Ovary (tissue), 9 donors: ENCODE measurements around the gene PPM1A. TPM values are rescaled to one million over a fixed set of nuclear protein-coding genes. Genes with fewer than 3 reads are reported as not detected.

Source experiments
- DNase-seq, 5 donors: peaks; one replicate each; pipeline ENCODE4 v3.0.0-alpha.2; 2019 to 2020
- H3K27ac ChIP-seq, 2 donors: fragments of 200-600 bp; one replicate each; pipeline versions ENCODE4 v1.5.1 to v1.8.0; 2019 to 2022
- H3K27me3 ChIP-seq: fragments of 200-600 bp; one replicate; pipeline ENCODE4 v1.8.0; 2022
- H3K36me3 ChIP-seq: fragments of 200-600 bp; sonication (generic); one replicate; pipeline ENCODE4 v1.5.1; 2019
- H3K4me1 ChIP-seq: one replicate; pipeline ENCODE4 v1.8.1; 2013; ENCODE audit warnings: mild to moderate bottlenecking, moderate library complexity; ENCODE audit not compliant: insufficient read depth
- H3K4me3 ChIP-seq: fragments of 200-600 bp; sonication (generic); one replicate; pipeline ENCODE4 v1.5.1; 2017
- H3K9me3 ChIP-seq, 2 donors: fragments of 200-600 bp in 1 of 2; sonication (generic) in 1 of 2; one replicate each; pipeline versions ENCODE4 v1.5.1 to v1.8.1; 2013 to 2019; ENCODE audit warnings: mild to moderate bottlenecking in 1 of 2, moderate library complexity in 1 of 2
- CTCF ChIP-seq, 3 donors: fragments of 450-650 bp in 2 of 3; fragments of 200-600 bp in 1 of 3; IDR thresholded peaks; one replicate each; pipeline versions ENCODE4 v1.5.1 to v1.8.0; 2016 to 2022; ENCODE audit warnings: antibody characterized with exemption in 3 of 3, mild to moderate bottlenecking in 1 of 3
- EP300 ChIP-seq: sonication (generic); formaldehyde crosslinking; IDR thresholded peaks from one replicate; pipeline ENCODE4 v1.6.1; 2017; ENCODE audit warnings: antibody characterized with exemption
- POLR2A ChIP-seq: fragments of 450-650 bp; IDR thresholded peaks from one replicate; pipeline ENCODE4 v1.6.1; 2017; ENCODE audit warnings: antibody characterized with exemption, mild to moderate bottlenecking, moderate library complexity
- WGBS, 3 donors: extraction: QIAGEN DNeasy Blood & Tissue Kit in 1 of 3; methylation state at CpG; one replicate each; pipeline versions ENCODE4 v1.1.5 to v1.1.7; 2013 to 2017; 5-methylcytosine and 5-hydroxymethylcytosine counted together
- intact Hi-C, 4 donors: fragments of 100-400 bp; cut with DNase I; formaldehyde crosslinking; loops; one replicate each; pipeline versions ENCODE4 v1.11.0 to v1.15.1; 2022 to 2023
- polyA plus RNA-seq, 2 donors: library from polyadenylated mRNA; stranded (reverse); fragments of 200-250 nt in 1 of 2; fragments of 350-450 nt in 1 of 2; fragmentation: Illumina TruSeq in 1 of 2; extraction: RNeasy Lipid Tissue Mini Kit (QIAGEN cat#74804) in 1 of 2; gene quantifications; one replicate each; pipeline ENCODE4 v1.2.3, GENCODE V29; 2013 to 2014
- total RNA-seq, 7 donors: library from RNA; depleted of rRNA in 2 of 7; stranded (reverse); fragments of >200 nt in 2 of 7; fragmentation: NEBNext Ultra II Directional in 3 of 7; extraction: Animal tissue kit (Norgen Biotek cat#: 25700) in 3 of 7; gene quantifications; one replicate each; pipeline versions ENCODE4 v1.1.0 to v1.2.4, GENCODE V29; 2016 to 2023
- donor health status: DM: no; HTN: no; CAD: no; lungs with moderate emphysema.
- donor health status: DM: no; HTN: no; CAD: no.
- donor health status: Bipolar disorder and iron deficiency.
- donor health status: DM: yes; HTN: yes; CAD: no.
- donor health status: DM: no; HTN: no; CAD: no.
- donor health status: DM: yes; HTN: yes; CAD: no.

PPM1A gene
- total and polyA plus RNA-seq, 9 donors: 15.0 to 44.7 (median 38.5) TPM

- intact Hi-C loops: no loop called here
- H3K9me3 ChIP-seq: no peaks in the 10 kb centered on the region
- H3K27ac ChIP-seq: no peak overlapping the region
- no peaks in the 10 kb centered on the region for H3K36me3 ChIP-seq
- WGBS, 3 donors: 87 to 98% (median 96%) methylated on average over 2 of the region's 2 CpGs
- H3K4me1 ChIP-seq: peaks cover 4% of the 10 kb centered on the region
- H3K27me3 ChIP-seq: no peaks in the 10 kb centered on the region
- no peak for DNase-seq
- no peak overlapping the region for H3K4me3 ChIP-seq
- no peak for TF ChIP-seq POLR2A
- no peak for TF ChIP-seq EP300
- TF ChIP-seq CTCF (IDR thresholded peaks at IDR 0.05): no peak
Measured at GRCh38 chr14:60272177-60272576, 23.2 kb downstream of the PPM1A start.

- Histone ChIP-seq H3K27me3 (no peaks in the 10 kb centered on the region), H3K36me3 (no peaks in the 10 kb centered on the region), H3K4me1 (peaks cover 7% of the 10 kb centered on the region), H3K4me3 (no peak overlapping the region), H3K27ac (no peak overlapping the region), H3K9me3 (no peaks in the 10 kb centered on the region)
- 92 to 96% (median 95%) methylated on average over 2 of the region's 2 CpGs for WGBS, 3 donors
- TF ChIP-seq POLR2A (no peak), EP300 (no peak), CTCF (IDR thresholded peaks at IDR 0.05) (no peak)
- intact Hi-C loops: no loop called here
- no peak for DNase-seq
Measured at GRCh38 chr14:60273956-60274355, 24.9 kb downstream of the PPM1A start.

GRCh38 chr14:60274448-60274847 is 25.4 kb downstream of the PPM1A start:
- Histone ChIP-seq H3K27me3 (no peaks in the 10 kb centered on the region), H3K4me3 (no peak overlapping the region), H3K9me3 (no peaks in the 10 kb centered on the region), H3K36me3 (no peaks in the 10 kb centered on the region), H3K27ac (no peak overlapping the region), H3K4me1 (peaks cover 7% of the 10 kb centered on the region)
- intact Hi-C loops: no loop called here
- DNase-seq: no peak
- TF ChIP-seq EP300 (no peak), POLR2A (no peak), CTCF (IDR thresholded peaks at IDR 0.05) (no peak)

- peaks cover 7% of the 10 kb centered on the region for H3K4me1 ChIP-seq
- H3K27me3 ChIP-seq: no peaks in the 10 kb centered on the region
- WGBS, 3 donors: 61 to 76% (median 63%) methylated on average over 4 of the region's 4 CpGs
- TF ChIP-seq EP300 (no peak), POLR2A (no peak), CTCF (IDR thresholded peaks at IDR 0.05) (no peak)
- DNase-seq: no peak
- H3K27ac ChIP-seq: no peak overlapping the region
- H3K36me3 ChIP-seq: no peaks in the 10 kb centered on the region
- intact Hi-C loops: no loop called here
- H3K9me3 ChIP-seq: no peaks in the 10 kb centered on the region
- no peak overlapping the region for H3K4me3 ChIP-seq
Measured at GRCh38 chr14:60275932-60276331, 26.9 kb downstream of the PPM1A start.

- no peak overlapping the region for H3K27ac ChIP-seq
- TF ChIP-seq POLR2A: no peak
- TF ChIP-seq EP300: no peak
- TF ChIP-seq CTCF (IDR thresholded peaks at IDR 0.05): no peak
- peaks cover 7% of the 10 kb centered on the region for H3K4me1 ChIP-seq
- WGBS, 3 donors: 78 to 99% (median 86%) methylated on average over 2 of the region's 2 CpGs
- no peaks in the 10 kb centered on the region for H3K27me3 ChIP-seq
- H3K9me3 ChIP-seq: no peaks in the 10 kb centered on the region
- DNase-seq: no peak
- intact Hi-C loops: no loop called here
- H3K4me3 ChIP-seq: no peak overlapping the region
- H3K36me3 ChIP-seq: no peaks in the 10 kb centered on the region
Measured at GRCh38 chr14:60276347-60276746, 27.3 kb downstream of the PPM1A start.
